Measurements from ENCODE around the gene BAHCC1.

The BAHCC1 gene

DNA sequence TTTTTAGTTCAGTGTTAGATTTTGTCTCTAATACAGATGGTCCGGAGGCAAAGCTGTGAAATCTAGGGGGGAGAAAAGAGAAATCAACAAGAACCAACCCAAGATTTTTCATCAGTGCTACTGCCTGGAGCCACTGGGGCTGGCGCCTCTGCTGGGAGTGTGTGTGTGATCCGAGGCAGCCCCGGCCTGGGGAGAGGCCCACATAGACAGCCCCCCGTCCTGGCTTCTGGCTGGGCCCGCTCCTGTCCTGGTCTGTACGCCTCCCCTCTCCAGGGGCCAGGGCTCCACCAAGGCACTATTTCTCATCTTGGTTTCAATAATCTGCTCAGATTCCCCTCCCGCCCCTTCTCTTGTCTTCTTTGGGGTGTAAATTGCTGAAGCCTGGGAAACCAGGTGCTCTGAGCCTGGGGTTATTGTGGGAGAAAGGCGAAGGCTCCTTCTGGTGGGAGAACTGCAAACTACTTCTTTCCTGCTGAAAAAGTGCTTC, 7.8 kb downstream of the BAHCC1 start:
- Histone ChIP-seq H3K36me3 (replicated peaks) (no peaks in the 10 kb centered on the region), H3K27me3 (replicated peaks) (no peaks in the 10 kb centered on the region), H3K27ac (peak overlapping the region; percentile 90), H3K4me3 (ENCODE audit: low read depth, low read length) (no peak overlapping the region)
- in situ Hi-C loops (cut with HindIII; ENCODE audit: low pct_ligation_motif_present, low sequenced_read_pairs): loop anchor here (10.0 kb wide), 1 partner anchor 112 kb away; the partner anchor contains the start of gene ACTG1
- TF ChIP-seq, protein P1, sequence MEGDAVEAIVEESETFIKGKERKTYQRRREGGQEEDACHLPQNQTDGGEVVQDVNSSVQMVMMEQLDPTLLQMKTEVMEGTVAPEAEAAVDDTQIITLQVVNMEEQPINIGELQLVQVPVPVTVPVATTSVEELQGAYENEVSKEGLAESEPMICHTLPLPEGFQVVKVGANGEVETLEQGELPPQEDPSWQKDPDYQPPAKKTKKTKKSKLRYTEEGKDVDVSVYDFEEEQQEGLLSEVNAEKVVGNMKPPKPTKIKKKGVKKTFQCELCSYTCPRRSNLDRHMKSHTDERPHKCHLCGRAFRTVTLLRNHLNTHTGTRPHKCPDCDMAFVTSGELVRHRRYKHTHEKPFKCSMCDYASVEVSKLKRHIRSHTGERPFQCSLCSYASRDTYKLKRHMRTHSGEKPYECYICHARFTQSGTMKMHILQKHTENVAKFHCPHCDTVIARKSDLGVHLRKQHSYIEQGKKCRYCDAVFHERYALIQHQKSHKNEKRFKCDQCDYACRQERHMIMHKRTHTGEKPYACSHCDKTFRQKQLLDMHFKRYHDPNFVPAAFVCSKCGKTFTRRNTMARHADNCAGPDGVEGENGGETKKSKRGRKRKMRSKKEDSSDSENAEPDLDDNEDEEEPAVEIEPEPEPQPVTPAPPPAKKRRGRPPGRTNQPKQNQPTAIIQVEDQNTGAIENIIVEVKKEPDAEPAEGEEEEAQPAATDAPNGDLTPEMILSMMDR (IDR thresholded peaks at IDR 0.05; ENCODE audit: low read depth, low read length, missing control alignments): peak; percentile 34
- DNase-seq: no peak

GRCh38 chr17:81403671-81404534, 8.6 kb downstream of the BAHCC1 start:
- peak overlapping the region; percentile 1 for H3K27ac ChIP-seq
- no peaks in the 10 kb centered on the region for H3K36me3 ChIP-seq (replicated peaks)
- in situ Hi-C loops (cut with HindIII; ENCODE audit: low pct_ligation_motif_present, low sequenced_read_pairs): loop anchor here (10.0 kb wide), 1 partner anchor 111 kb away; the partner anchor contains the start of gene ACTG1
- H3K27me3 ChIP-seq (replicated peaks): no peaks in the 10 kb centered on the region
- H3K4me3 ChIP-seq (ENCODE audit: low read depth, low read length): peak overlapping the region; percentile 22
- TF ChIP-seq, protein P1 (IDR thresholded peaks at IDR 0.05; ENCODE audit: low read depth, low read length, missing control alignments): no peak
- no peak for DNase-seq

- Histone ChIP-seq H3K36me3 (replicated peaks) (no peaks in the 10 kb centered on the region), H3K27me3 (replicated peaks) (no peaks in the 10 kb centered on the region), H3K4me3 (ENCODE audit: low read depth, low read length) (no peak overlapping the region), H3K27ac (no peak overlapping the region)
- no peak for DNase-seq
- TF ChIP-seq, protein P1 (IDR thresholded peaks at IDR 0.05; ENCODE audit: low read depth, low read length, missing control alignments): no peak
- in situ Hi-C loops (cut with HindIII; ENCODE audit: low pct_ligation_motif_present, low sequenced_read_pairs): loop anchor here (10.0 kb wide), 1 partner anchor 110 kb away; the partner anchor contains the start of gene ACTG1
Observed at GRCh38 chr17:81404558-81405165, 9.4 kb downstream of the BAHCC1 start.

DNA sequence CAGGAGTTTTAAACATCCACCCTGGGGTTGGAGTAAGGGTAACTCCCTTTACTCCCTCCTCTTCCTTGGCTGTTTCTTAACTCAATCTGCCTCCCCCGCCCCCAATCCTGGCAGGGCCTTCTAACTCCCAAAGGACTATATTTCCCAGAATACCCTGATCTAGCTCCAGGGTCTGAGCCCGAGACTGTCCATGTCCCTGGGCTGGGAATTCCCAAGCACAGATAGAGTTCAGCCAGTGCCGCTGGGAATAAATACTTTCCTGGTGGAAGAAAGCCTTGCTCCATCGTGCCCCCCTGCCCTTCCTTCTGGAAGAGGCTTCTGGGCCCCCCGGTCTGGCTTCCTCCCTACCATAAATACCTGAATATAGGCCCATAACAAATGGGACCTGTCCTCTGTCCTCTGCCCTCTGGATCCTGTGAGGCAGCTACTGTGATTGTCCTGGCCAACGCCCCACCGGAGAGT, 10.2 kb downstream of the BAHCC1 start:
- H3K27me3 ChIP-seq (replicated peaks): no peaks in the 10 kb centered on the region
- DNase-seq: no peak
- no peaks in the 10 kb centered on the region for H3K36me3 ChIP-seq (replicated peaks)
- no peak overlapping the region for H3K4me3 ChIP-seq (ENCODE audit: low read depth, low read length)
- H3K27ac ChIP-seq: no peak overlapping the region
- in situ Hi-C loops (cut with HindIII; ENCODE audit: low pct_ligation_motif_present, low sequenced_read_pairs): loop anchor here (10.0 kb wide), 1 partner anchor 109 kb away; the partner anchor contains the start of gene ACTG1
- TF ChIP-seq, protein P1 (IDR thresholded peaks at IDR 0.05; ENCODE audit: low read depth, low read length, missing control alignments): no peak

DNA sequence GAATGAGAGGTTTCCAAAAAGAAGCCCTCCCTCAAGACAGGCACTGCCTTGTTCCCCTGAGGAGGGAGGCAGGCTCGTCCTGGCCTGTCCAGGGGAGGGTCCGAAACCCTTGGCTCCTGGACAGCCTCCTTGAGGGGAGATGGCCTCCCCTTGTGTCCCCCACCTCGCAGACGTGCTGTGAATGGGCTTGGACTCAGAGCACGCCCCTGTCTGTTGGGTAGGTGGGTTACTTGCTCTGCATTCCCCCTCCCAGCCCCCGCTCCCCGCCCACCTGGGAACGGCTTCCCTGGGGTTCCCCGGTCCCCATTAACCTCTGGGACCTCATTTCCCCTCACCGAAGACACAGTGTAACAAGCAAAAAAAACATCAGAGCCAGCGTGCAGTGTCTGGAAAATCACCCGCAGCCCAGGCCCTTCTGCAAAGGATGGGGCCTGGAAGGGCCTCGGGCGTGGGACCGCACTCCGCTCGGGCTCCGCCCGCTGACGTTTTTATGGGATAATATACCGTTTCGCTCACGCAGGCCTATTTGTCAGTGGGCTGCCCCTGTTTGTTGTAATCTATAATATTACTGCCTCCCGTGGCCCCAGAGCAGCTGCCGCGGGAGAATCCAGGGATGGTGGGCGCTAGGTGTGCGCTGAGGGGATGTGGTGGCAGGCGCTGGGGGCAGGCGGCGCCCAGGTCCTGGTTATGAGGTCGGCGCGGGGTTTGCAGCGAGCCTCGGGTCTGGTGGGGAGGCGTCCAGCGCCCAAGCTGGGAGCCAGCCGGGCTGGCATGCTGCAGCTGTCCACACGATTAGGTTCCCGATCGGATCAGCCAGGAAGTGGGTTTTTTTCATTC, 11.1 kb downstream of the BAHCC1 start:
- Histone ChIP-seq H3K4me3 (ENCODE audit: low read depth, low read length) (no peak overlapping the region), H3K36me3 (replicated peaks) (no peaks in the 10 kb centered on the region), H3K27ac (no peak overlapping the region), H3K27me3 (replicated peaks) (no peaks in the 10 kb centered on the region)
- no peak for DNase-seq
- in situ Hi-C loops (cut with HindIII; ENCODE audit: low pct_ligation_motif_present, low sequenced_read_pairs): loop anchor here (10.0 kb wide), 1 partner anchor 108 kb away; the partner anchor contains the start of gene ACTG1
- TF ChIP-seq, protein P1 (IDR thresholded peaks at IDR 0.05; ENCODE audit: low read depth, low read length, missing control alignments): no peak
